WTC11 (cell line): Measurements from ENCODE around the gene KLC3. TPM values are rescaled to one million over a fixed set of nuclear protein-coding genes. Genes with fewer than 3 reads are reported as not detected.
"Not testable (repeated sequence)": the region's sequence is repeated elsewhere in the genome, so short reads cannot be mapped to it uniquely, and the experiment has no call there.

Experiments
- ATAC-seq: fragments of 200-7000 bp; cut with Tn5 transposase; 2 replicates; pipeline ENCODE4 v1.10.0; 2021; ENCODE audit warnings: mild to moderate bottlenecking, moderate library complexity
- CTCF ChIA-PET: fragments of 300-600 bp; sonication (Branson Sonifier 250); formaldehyde crosslinking; loops from one replicate; lab custom pipeline; 2021; ENCODE audit warnings: antibody characterized with exemption; lab: Charles Lee
- POLR2A ChIA-PET: fragments of 350-600 bp; sonication (Branson Sonifier 250); formaldehyde crosslinking; loops from one replicate; lab custom pipeline; 2021; ENCODE audit warnings: antibody characterized with exemption; lab: Charles Lee
- DNase-seq: peaks from one replicate; pipeline ENCODE4 v3.0.0; 2021; ENCODE audit warnings: low spot score
- H3K27ac Mint-ChIP-seq: 2 replicates; pipeline ENCODE4 v1.8.0; 2021; ENCODE audit warnings: mixed read lengths
- H3K27me3 Mint-ChIP-seq: 2 replicates; pipeline ENCODE4 v1.8.0; 2021; ENCODE audit warnings: low read depth, mild to moderate bottlenecking, moderate library complexity, mixed read lengths
- H3K36me3 Mint-ChIP-seq: 2 replicates; pipeline ENCODE4 v1.8.0; 2021; ENCODE audit warnings: mixed read lengths
- H3K4me1 Mint-ChIP-seq: 2 replicates; pipeline ENCODE4 v1.8.0; 2022; ENCODE audit warnings: mixed read lengths
- H3K4me3 Mint-ChIP-seq: 2 replicates; pipeline ENCODE4 v1.8.0; 2021; ENCODE audit warnings: mild to moderate bottlenecking, moderate library complexity, mixed read lengths
- H3K9me3 Mint-ChIP-seq: 2 replicates; pipeline ENCODE4 v1.8.0; 2021; ENCODE audit warnings: mixed read lengths
- CBFB ChIP-seq: sonication (generic); formaldehyde crosslinking; IDR thresholded peaks from 2 replicates; pipeline ENCODE4 v1.8.1; 2022; ENCODE audit warnings: mild to moderate bottlenecking, low read depth, missing genetic modification reagents
- CDX4 ChIP-seq: fragments of 250-450 bp; sonication (Bioruptor Pico); IDR thresholded peaks from 2 replicates; pipeline ENCODE4 v1.9.0; 2021; ENCODE audit warnings: moderate library complexity, mild to moderate bottlenecking, inconsistent platforms, borderline replicate concordance
- E2F4 ChIP-seq: sonication (generic); formaldehyde crosslinking; IDR thresholded peaks from 2 replicates; pipeline ENCODE4 v1.8.1; 2022; ENCODE audit warnings: low read depth, mild to moderate bottlenecking, moderate library complexity, missing genetic modification reagents, borderline replicate concordance
- ERG ChIP-seq: fragments of 250-450 bp; sonication (Bioruptor Pico); IDR thresholded peaks from 2 replicates; pipeline ENCODE4 v1.8.0; 2021; ENCODE audit warnings: mild to moderate bottlenecking
- HMGA2 ChIP-seq: fragments of 250-450 bp; sonication (Bioruptor Pico); IDR thresholded peaks from 2 replicates; pipeline ENCODE4 v1.4.0; 2021; ENCODE audit warnings: mild to moderate bottlenecking, moderate library complexity
- MAX ChIP-seq: sonication (generic); formaldehyde crosslinking; IDR thresholded peaks from 2 replicates; pipeline ENCODE4 v1.8.0; 2022; ENCODE audit warnings: mild to moderate bottlenecking, missing genetic modification reagents
- MXD4 ChIP-seq: fragments of 250-450 bp; sonication (Bioruptor Pico); IDR thresholded peaks from 2 replicates; pipeline ENCODE4 v1.8.0; 2021; ENCODE audit warnings: mild to moderate bottlenecking, moderate library complexity, borderline replicate concordance
- NFE2L1 ChIP-seq: sonication (generic); formaldehyde crosslinking; IDR thresholded peaks from 2 replicates; pipeline ENCODE4 v1.8.1; 2023; ENCODE audit warnings: missing genetic modification reagents
- NFYB ChIP-seq: sonication (generic); formaldehyde crosslinking; conservative IDR thresholded peaks from 2 replicates; pipeline ENCODE4 v1.8.0; 2022; ENCODE audit warnings: low read depth, missing genetic modification reagents
- PRDM15 ChIP-seq: sonication (generic); formaldehyde crosslinking; IDR thresholded peaks from 2 replicates; pipeline ENCODE4 v1.8.0; 2022; ENCODE audit warnings: missing genetic modification reagents
- SOX15 ChIP-seq: fragments of 250-450 bp; sonication (Bioruptor Pico); IDR thresholded peaks from 2 replicates; pipeline ENCODE4 v1.9.0; 2021; ENCODE audit warnings: mild to moderate bottlenecking
- TEAD4 ChIP-seq: sonication (generic); formaldehyde crosslinking; IDR thresholded peaks from 2 replicates; pipeline ENCODE4 v1.8.0; 2022; ENCODE audit warnings: mild to moderate bottlenecking, missing genetic modification reagents
- TP53 ChIP-seq: sonication (generic); formaldehyde crosslinking; IDR thresholded peaks from 2 replicates; pipeline ENCODE4 v1.8.1; 2023; ENCODE audit warnings: mild to moderate bottlenecking, missing genetic modification reagents
- ZNF138 ChIP-seq: sonication (generic); formaldehyde crosslinking; conservative IDR thresholded peaks from 2 replicates; pipeline ENCODE4 v1.8.1; 2022; ENCODE audit warnings: mild to moderate bottlenecking, moderate library complexity, missing genetic modification reagents
- ZNF425 ChIP-seq: fragments of 250-450 bp; sonication (Bioruptor Pico); conservative IDR thresholded peaks from 2 replicates; pipeline ENCODE4 v1.9.0; 2021; ENCODE audit warnings: mild to moderate bottlenecking
- ZNF671 ChIP-seq: fragments of 250-450 bp; sonication (Bioruptor Pico); IDR thresholded peaks from 2 replicates; pipeline ENCODE4 v1.8.0; 2021; ENCODE audit warnings: mild to moderate bottlenecking
- total RNA-seq: library from RNA; stranded (reverse); gene quantifications from 3 replicates; pipeline ENCODE4 v1.2.3, GENCODE V29; 2021
- TF ChIP-seq, protein P1 (sequence below): fragments of 250-450 bp; sonication (Bioruptor Pico); IDR thresholded peaks from 2 replicates; pipeline ENCODE4 v1.9.0; 2021; ENCODE audit warnings: mild to moderate bottlenecking
- TF ChIP-seq, protein P2 (sequence below): sonication (generic); formaldehyde crosslinking; IDR thresholded peaks from 2 replicates; pipeline ENCODE4 v1.8.0; 2022; ENCODE audit warnings: mild to moderate bottlenecking, missing genetic modification reagents

The KLC3 gene
- total RNA-seq, 1 experiment from 2014 or later: 5.2 TPM

- TF ChIP-seq CDX4 (CRISPR knock-in tag) (no peak), MAX (CRISPR knock-in tag) (no peak), E2F4 (CRISPR knock-in tag) (no peak), MXD4 (CRISPR knock-in tag) (no peak), ZNF671 (CRISPR knock-in tag) (no peak), PRDM15 (no peak)
- TF ChIP-seq, protein P1, sequence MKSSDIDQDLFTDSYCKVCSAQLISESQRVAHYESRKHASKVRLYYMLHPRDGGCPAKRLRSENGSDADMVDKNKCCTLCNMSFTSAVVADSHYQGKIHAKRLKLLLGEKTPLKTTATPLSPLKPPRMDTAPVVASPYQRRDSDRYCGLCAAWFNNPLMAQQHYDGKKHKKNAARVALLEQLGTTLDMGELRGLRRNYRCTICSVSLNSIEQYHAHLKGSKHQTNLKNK (CRISPR knock-in tag): no peak
- TF ChIP-seq, all 79 proteins: peak for 0
These were observed 34.0 kb upstream of the KLC3 start (continued) for GRCh38 chr19:45306518-45307027.

DNA sequence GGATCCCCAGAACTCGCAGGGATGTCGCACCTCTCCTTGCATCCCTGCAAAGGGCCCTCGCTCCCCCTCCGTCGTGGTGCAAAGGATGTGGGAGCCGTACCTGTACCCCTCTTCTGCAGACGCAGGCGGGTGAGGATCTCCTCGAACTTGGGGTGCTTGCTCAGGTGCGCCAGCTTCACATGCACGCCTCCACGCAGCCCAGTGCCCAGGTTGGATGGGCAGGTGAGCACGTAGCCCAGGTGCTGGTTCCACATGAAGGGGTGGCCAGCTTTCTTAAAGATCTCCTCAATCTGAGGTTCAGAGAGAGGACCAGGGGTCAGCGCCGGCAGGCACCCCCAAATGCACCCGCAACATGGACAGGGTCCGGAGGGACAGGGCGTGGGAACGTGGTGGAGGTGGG, 33.2 kb upstream of the KLC3 start:
- H3K4me3 Mint-ChIP-seq: no peak overlapping the region
- no peak for DNase-seq
- no peak for TF ChIP-seq HMGA2 (CRISPR knock-in tag)
- TF ChIP-seq, all 79 proteins: peak for 0
- H3K9me3 Mint-ChIP-seq: peaks cover 8% of the 10 kb centered on the region
- ATAC-seq: no peak
- CTCF ChIA-PET: interaction anchor here (0.6 to 1.2 kb wide), 7 partner anchors 15 to 1772 kb away, joined by 3 to 12 read pairs (median 4); partner anchors contain the start of genes BLOC1S3 and TRAPPC6A
- H3K27me3 Mint-ChIP-seq: peaks cover 65% of the 10 kb centered on the region
- H3K36me3 Mint-ChIP-seq: no peaks in the 10 kb centered on the region; the same call in 1 of the 2 replicates
- POLR2A ChIA-PET: interaction anchor here (0.6 kb wide), 1 partner anchor 161 kb away, joined by 4 read pairs; no protein-coding TSS in a partner anchor
- H3K4me1 Mint-ChIP-seq: peaks cover 13% of the 10 kb centered on the region
- no peak overlapping the region for H3K27ac Mint-ChIP-seq

DNA sequence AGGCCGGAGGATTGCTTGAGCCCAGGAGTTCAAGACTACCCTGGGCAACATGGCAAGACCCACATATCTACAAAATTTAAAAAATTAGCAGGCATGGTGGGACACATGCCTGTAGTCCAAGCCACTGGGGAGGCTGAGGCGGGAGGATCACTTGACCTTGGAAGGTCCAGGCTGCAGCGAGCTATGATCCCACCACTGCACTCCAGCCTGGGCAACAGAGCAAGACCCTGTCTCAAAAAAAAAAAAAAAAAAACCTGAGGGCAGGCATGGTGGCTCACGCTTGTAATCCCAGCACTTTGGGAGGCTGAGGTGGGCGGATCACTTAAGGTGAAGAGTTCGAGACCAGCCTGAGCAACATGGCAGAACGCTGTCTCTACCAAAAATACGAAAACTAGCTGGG, 31.2 kb upstream of the KLC3 start:
- Mint-ChIP-seq H3K27me3 (peaks cover 65% of the 10 kb centered on the region), H3K4me1 (peaks cover 13% of the 10 kb centered on the region)
- not testable (repeated sequence) for H3K9me3 Mint-ChIP-seq, ATAC-seq, H3K36me3 Mint-ChIP-seq, H3K27ac Mint-ChIP-seq, H3K4me3 Mint-ChIP-seq, DNase-seq
- POLR2A ChIA-PET: interaction anchor here (0.6 kb wide), 1 partner anchor 14 kb away, joined by 3 read pairs; no protein-coding TSS in a partner anchor
- CTCF ChIA-PET: interaction anchor here (0.6 to 1.2 kb wide), 2 partner anchors 126 to 157 kb away, joined by 3 to 5 read pairs; no protein-coding TSS in a partner anchor

- ChIA-PET POLR2A (no interaction called here), CTCF (interaction anchor here (1.1 kb wide), 1 partner anchor 14 kb away, joined by 4 read pairs; no protein-coding TSS in a partner anchor)
- H3K9me3 Mint-ChIP-seq: no peaks in the 10 kb centered on the region
- H3K27ac Mint-ChIP-seq: no peak overlapping the region
- ATAC-seq: no peak
- H3K27me3 Mint-ChIP-seq: peaks cover 65% of the 10 kb centered on the region
- H3K4me1 Mint-ChIP-seq: peaks cover 3% of the 10 kb centered on the region
- no peak for TF ChIP-seq TP53 (CRISPR knock-in tag)
- TF ChIP-seq, protein P2, sequence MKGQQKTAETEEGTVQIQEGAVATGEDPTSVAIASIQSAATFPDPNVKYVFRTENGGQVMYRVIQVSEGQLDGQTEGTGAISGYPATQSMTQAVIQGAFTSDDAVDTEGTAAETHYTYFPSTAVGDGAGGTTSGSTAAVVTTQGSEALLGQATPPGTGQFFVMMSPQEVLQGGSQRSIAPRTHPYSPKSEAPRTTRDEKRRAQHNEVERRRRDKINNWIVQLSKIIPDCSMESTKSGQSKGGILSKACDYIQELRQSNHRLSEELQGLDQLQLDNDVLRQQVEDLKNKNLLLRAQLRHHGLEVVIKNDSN: no peak
- no peak for TF ChIP-seq NFE2L1 (CRISPR knock-in tag)
- TF ChIP-seq SOX15 (CRISPR knock-in tag): no peak
- no peak for TF ChIP-seq ZNF138 (CRISPR knock-in tag)
- TF ChIP-seq TEAD4 (CRISPR knock-in tag): no peak
- TF ChIP-seq ERG (CRISPR knock-in tag): no peak
- no peak for TF ChIP-seq CBFB
- TF ChIP-seq ZNF425 (CRISPR knock-in tag): no peak
- TF ChIP-seq NFYB (CRISPR knock-in tag): no peak
- H3K4me3 Mint-ChIP-seq: no peak overlapping the region
- DNase-seq: no peak
- no peaks in the 10 kb centered on the region for H3K36me3 Mint-ChIP-seq
These were observed 28.9 kb upstream of the KLC3 start for GRCh38 chr19:45311621-45312020.
